B cell (primary cell): ENCODE results near the gene ACKR1.

Experiments used
- CTCF ChIP-seq: fragments of 200-600 bp; IDR thresholded peaks from one replicate; pipeline ENCODE4 v1.8.0; 2022; ENCODE audit warnings: antibody characterized with exemption, mild to moderate bottlenecking
- EZH2 ChIP-seq: IDR thresholded peaks from 2 replicates; pipeline ENCODE4 v1.6.1; 2012; ENCODE audit warnings: borderline replicate concordance, low read depth, mild to moderate bottlenecking, moderate library complexity, low read length; ENCODE audit not compliant: insufficient read depth, poor library complexity, severe bottlenecking

- no peak for TF ChIP-seq CTCF
- TF ChIP-seq EZH2, result no peak
These were observed 3.9 kb upstream of the ACKR1 start for GRCh38 chr1:159200769-159201168.
